GM12801 (cell line): Measurements from ENCODE around the gene VIPR2.

Source experiments
- CTCF ChIP-seq: IDR thresholded peaks from one replicate; pipeline ENCODE4 v1.5.1; 2011; ENCODE audit warnings: control low read depth; ENCODE audit not compliant: insufficient read length; ENCODE audit errors: extremely low read depth

The VIPR2 gene

GRCh38 chr7:159033473-159033825 lies 111.2 kb downstream of the VIPR2 start:
- no peak for TF ChIP-seq CTCF

DNA sequence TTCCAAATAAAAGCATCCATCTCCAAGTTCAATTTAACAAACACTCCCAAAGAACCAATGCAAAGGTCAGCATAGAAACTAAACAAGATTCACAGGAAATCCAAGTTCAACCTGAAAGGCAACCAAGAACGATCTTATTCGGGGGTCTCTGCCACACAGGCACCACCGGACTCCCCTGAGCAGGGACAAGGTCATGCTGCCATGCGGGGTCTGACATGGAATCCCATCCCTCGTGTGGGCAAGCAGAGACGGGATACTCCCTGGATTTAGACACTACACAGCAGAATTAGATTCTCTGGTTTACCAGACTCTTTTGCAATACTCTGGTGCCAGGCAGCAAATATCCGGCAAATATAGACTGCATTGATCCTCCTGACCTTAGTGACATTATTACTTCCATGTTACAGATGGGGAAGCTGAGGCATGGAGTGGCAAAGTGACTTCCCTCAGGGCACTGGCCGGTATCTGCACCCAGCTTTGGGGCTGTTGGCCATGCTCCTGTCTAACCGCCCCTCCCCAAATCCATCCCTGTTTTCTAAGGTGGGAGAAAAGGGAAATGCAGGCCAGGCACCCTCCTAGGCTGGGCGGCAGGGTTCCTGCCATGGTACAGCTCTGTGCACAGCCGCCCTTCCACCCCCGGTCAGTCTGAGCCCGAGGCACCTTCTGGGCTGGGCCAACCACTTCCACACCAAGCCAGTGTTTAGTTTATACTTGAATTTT lies 111.8 kb downstream of the VIPR2 start:
- TF ChIP-seq CTCF = no peak

DNA sequence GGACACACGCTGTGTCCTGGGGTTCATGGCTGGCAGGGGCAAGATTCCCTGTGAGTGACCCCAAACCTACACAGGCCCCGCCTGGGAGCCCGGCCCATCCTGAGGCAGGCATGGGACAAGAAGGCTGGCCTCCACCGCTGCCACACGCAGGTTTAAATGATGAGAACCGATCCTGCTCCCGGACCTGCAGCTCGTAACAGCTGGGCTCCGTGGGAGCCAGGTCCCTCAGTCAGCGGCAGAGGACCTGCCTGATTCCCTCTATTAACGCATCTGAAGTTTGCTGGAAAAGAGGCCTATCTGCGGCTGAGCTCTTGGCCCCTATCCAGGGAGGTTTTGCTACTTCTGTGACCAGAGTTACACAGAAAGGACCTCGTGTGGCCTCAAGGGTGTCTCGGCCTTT lies 112.3 kb downstream of the VIPR2 start:
- no peak for TF ChIP-seq CTCF

- no peak for TF ChIP-seq CTCF
These were observed 112.9 kb downstream of the VIPR2 start for GRCh38 chr7:159031750-159032149.

- TF ChIP-seq CTCF = no peak
These were observed 113.4 kb downstream of the VIPR2 start for GRCh38 chr7:159031135-159031701.

DNA sequence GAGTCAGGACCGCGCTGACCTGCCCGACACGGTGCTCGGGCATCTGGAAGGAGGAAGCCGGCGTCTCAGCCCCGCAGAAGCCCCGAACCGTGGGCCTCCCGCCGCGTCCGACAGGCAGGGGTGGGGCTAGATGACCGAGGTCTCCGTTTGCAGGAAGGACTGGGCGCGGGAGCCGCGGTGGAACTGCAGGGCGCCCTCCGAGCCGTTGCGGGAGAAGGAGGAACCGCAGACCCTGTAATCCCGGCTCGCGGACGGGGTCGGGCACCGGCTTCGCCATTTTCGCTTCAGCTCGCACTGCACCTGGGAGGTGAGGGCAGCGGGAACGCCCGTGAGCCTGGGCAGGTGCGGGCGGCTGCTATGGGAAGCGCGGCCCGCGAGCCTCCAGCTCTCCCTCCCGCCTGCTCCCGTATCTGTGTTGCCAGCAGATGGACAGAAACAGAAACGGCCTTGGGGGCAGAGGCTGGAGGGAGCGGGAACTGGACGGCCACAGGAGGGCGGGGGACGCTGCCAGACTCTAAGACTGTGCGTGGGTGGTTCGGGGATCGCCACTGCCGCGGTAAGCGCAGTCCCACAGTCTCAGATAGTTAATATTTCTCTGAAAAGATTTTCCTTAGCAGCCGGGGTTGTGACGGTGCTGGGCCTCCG lies 114.1 kb downstream of the VIPR2 start:
- TF ChIP-seq CTCF = no peak

- TF ChIP-seq CTCF = no peak
These were observed 115.9 kb downstream of the VIPR2 start for GRCh38 chr7:159028508-159029401.
